HG03196 (cell line): ENCODE measurements around the gene PLEKHN1.
"Not testable (repeated sequence)": the region's sequence is repeated elsewhere in the genome, so short reads cannot be mapped to it uniquely, and the experiment has no call there.

Source experiments
- ATAC-seq: cut with Tn5 transposase; IDR thresholded peaks from one replicate; pipeline ENCODE4 v1.9.1; 2021; ENCODE audit not compliant: unreplicated experiment

The PLEKHN1 gene

GRCh38 chr1:991275-991674 lies 25.0 kb downstream of the PLEKHN1 start:
- ATAC-seq = not testable (repeated sequence)

GRCh38 chr1:991895-992294 lies 25.6 kb downstream of the PLEKHN1 start:
- ATAC-seq = no peak

GRCh38 chr1:992362-992761 lies 26.1 kb downstream of the PLEKHN1 start:
- no peak for ATAC-seq

GRCh38 chr1:993379-993995 lies 27.2 kb downstream of the PLEKHN1 start:
- ATAC-seq = no peak

DNA sequence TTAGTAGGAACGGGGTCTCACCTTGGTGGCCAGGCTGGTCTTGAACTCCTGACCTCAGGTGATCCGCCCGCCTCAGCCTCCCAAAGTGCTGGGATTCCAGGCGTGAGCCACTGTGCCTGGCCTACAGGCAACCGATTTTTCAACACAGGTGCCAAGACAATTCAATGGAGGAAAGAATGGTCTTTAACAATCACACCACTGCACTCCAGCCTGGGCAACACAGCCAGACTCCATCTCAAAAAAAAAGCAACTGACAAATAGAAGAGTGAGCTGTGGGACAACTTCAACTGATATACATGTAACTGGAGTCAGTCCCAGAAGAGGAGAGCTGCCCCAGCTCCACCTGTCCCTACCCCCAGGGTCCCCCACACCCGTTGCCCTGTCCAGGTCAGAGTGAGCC lies 28.3 kb downstream of the PLEKHN1 start:
- ATAC-seq = not testable (repeated sequence)

DNA sequence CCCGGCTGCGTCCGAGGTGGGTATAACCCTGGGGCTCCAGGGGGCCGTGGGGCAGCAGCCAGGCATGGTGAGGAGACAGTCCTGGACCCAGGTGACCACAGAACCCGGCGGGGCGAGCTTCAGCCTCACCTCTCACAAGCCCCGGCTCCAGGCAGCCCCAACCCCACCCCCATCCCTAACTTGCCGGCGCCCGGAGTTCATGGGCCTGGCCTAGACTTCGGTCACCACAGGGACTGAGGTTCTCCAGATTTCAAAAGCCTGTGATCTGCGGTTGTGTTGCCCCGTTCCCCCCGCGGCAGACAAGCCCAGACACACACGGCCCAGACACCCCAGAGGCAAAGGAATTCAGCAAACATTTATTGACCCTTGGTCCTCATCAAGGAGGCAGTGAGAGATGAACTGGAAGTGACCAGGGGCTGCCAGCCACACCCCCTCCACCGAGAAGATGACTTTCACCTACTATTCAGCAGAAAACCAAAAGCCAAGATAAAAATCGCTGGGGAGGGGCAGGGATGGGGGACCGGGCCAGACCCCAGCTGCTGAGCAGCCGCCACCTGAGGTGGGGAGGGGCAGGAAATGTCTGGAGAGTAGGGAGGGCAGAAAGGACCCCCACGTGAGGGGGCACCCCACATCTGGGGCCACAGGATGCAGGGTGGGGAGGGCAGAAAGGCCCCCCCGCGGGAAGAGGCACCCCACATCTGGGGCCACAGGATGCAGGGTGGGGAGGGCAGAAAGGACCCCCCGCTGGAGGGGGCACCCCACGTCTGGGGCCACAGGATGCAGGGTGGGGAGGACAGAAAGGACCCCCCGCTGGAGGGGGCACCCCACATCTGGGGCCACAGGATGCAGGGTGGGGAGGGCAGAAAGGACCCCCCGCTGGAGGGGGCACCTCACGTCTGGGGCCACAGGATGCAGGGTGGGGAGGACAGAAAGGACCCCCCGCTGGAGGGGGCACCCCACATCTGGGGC lies 29.7 kb downstream of the PLEKHN1 start:
- ATAC-seq = no peak

DNA sequence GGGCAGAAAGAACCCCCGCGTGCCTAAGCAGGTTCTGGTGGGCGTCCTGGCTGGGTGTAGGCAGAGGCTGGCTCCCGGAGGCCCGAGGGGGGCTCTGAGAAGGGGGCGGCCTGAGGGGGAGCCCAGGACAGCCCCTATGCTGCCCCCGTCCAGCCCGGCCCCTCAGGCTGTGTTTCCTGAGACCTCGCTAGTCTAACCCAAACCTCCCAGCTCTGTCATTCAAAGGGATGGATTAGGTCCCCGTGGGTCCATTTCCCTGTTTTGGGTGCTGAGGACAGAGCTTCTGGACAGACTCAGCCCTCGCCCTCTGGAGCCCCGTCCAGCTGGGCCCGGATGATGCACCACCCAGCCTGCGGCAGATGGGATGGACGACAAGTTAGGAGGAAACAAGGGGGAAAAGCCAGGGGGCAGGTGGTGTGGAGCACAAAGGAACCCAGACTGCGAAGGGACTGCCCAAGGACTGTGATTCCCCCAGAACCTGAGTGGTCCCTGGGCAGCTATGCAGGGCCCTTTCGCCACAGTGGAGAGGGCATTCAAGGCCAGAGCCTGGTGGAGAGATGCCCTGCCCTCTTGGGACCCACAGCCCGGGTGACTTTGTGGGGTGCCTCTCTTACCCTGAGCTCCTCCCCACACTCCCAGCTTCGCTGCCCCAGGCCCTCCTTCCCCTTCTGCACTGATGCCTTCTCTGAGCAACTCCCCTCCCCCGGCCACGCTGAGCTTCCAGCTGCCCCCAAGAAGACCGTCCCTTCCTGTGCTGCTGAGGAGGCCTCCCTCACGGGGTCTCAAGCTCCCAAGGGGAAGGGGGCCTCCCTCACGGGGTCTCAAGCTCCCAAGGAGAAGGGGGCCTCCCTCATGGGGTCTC lies 30.8 kb downstream of the PLEKHN1 start:
- ATAC-seq = no peak

DNA sequence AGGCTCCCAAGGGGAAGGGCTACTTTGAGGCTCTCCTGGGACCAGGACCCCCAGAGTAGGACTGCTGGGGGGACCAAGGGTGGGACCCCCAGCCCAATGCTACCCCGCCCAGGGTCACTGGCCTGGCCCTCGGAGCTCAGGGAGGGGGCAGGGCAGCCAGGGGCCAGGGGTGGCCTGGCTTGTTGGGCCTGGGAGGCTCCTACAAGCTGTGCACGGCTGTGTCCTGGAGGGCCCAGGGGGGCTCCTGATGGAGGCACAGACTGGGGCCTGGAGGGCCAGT lies 31.4 kb downstream of the PLEKHN1 start:
- ATAC-seq = no peak

DNA sequence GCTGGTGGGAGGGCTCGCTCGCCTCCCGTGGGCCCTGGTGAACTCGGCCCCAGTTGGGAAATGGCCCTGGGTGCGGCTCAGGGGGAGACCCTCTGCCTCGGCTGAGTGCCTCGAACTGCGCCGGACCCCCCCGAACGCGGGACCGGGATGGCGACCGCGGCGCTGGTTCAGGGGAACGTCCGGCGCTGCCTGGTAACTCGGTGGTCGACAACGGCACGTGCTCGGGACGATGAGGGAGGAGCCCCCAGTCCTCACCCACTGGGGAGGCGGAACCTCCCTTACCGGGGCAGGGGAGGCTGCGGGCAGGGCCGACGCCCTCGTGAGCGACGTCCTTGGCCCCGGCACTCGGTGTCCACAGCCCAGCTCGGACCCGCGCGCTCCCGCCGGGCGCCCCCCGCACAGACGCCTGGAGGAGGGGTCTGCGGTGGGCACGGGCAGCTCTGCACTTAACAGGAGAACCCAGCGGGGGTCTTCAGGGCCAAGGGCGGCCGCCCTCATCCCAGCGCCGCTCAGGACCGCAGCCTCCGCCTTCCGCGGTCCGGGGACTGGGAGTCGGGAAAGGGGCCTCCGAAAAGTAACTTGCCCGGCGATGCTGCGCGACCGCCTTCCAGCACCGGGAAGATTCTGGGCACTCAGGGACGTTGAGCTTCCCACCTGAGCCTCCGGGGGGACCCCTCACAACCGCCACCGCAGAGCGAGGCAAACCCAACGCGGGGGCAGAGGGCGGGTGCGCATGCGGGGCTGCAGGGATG lies 31.9 kb downstream of the PLEKHN1 start:
- ATAC-seq = no peak

- ATAC-seq = no peak
These were observed 32.4 kb downstream of the PLEKHN1 start for GRCh38 chr1:998745-998994.

DNA sequence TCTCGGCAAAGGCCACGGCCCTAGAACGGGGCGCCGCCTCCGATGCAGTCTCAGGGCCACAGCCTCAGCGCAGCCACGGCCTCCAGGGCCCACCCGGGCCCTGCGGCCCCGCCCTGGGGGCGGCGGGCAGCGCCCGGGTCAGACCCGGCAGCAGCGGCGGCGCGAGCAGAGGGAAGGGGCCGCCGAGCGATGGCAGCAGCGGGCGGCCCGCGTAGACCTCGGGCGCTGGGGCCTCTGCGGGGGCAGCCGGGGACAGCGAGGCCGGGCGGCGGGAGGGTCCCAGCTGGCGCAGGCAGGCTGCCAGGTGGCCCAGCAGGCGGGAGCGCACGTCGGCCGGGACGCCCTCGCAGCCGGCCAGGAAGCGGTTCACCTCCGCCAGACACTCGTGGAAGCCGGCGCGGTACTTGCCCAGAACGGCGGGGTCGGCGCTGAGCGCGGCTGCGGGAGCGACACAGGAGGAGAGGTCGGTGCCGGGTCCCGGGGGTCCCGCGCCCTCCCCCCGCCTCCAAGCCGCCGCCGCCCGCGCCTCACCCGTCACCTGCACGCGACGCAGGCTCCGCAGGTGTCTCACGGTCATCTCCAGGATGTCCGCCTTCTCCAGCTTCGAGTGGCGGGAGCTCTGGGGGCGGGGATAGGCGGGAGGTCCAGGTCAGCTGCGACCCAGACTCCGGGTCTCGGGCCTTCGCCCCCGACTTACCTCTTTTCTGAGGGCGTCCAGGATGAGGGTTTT lies 32.9 kb downstream of the PLEKHN1 start:
- peak; percentile 14 for ATAC-seq

GRCh38 chr1:999725-1000356 lies 33.6 kb downstream of the PLEKHN1 start, which contains the start of gene HES4:
Gene HES4, minus strand, starts transcription at chr1:1000097. Its CDS starts 124 bp downstream, at chr1:999973.
- ATAC-seq = peak; percentile 50

DNA sequence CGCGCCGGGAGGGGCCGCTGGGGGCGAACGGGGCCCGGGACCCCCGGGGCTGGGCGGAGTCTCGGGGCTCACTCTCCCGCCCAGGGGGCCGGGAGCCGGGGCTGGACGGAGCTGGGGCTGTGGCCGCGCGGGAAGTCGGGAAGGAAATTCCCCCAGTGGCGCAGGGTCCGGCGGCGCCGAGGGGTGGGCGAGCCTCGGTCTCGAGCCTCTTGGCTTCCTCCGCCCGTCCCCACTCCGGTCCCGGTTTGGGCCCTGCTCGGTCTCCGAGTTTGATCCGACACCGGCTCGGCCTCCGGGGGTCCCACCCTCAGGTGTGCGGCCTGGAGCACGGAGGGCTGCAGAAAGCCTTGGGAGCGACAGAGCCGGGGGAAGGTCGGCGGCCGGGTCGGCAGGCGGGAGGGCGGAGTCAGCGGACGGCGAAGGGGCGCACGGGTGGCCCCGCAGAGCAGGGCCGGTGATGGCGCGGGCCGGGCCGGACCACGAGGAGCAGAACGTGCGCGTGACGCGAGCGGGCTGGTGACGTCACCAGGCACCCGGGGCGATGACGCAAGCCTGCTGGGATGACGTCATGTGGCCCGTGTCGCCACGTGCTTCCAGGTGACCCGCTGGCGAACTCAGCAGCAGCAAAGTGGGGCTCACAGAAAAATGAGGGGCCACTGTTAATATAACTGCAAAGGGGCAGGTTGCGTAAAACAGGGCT lies 34.2 kb downstream of the PLEKHN1 start:
- ATAC-seq = peak; percentile 12

DNA sequence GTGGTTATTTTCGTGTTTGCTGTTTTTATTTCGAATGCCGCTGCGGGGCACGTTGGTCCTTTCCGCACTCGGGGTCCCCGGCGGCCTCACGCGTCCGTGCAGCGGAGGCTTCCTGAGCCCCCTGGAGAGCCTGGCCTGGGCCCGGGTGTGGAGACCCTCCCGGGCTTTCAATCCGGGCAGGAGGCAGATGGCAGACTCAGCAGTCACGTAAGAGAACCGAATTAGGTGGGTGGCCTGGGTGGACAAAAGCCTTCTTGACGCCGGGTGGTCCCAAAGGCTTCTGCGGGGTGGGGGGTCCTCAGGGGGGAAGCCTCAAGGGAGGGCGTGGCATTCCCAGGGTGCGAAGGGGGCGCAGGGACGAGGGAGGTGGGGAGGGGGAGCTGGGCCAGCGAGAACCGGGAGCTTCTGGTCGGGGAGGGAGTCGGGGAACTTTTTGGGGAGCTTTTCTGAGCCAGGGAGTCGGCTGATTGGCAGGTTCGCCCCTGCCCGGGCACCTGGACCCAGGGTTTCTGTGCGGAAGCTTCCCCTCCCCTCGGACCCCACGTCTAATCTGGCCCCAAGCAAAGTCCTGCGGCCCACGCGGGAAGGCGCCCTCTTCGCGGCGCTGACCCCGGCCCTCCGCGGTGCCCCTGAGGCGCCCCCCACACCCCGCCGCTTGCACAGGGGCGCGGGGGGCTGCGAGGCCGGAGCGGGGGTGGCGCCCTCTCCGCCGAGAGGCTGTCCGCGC lies 34.9 kb downstream of the PLEKHN1 start:
- ATAC-seq = no peak

DNA sequence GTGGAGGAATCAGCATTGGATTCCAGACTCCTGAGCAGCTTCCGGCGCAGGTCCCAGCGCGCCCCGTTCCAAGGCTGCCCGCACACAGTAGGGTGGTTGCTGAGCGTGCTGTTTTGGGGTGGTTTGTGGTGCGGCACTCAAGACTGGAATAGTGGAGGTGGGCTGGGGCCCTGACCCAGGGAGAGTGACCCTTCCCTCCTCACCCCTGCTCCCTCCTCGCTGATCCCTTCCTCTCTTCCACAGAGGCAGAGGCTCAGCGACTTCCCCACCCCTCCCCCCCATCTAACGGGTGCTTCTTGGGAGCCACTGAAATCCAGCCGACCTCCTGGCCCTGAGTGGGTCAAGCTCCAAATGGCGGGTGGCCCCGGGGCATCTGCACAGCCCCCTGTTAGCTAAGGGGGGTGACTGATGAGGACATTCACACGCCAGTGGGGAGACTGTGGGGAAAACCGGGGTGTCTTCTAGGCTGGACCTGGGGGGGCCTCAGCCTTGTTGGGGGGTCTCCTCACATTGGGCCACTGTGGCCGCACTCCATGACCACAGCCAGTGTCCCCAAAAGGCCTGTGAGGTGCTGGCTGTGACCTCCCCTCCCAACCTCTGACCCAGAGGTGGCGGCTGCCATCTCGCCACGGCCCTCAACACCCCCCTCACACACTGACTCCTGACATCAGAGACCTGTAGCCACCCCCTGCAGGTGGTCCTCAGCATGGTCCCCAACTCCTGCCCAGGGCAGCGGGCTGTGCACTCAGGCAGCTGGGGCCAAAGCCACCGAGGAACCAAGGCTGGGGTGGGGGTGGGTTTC lies 37.5 kb downstream of the PLEKHN1 start:
- no peak for ATAC-seq

- ATAC-seq = no peak
These were observed 38.1 kb downstream of the PLEKHN1 start for GRCh38 chr1:1004420-1004779.

DNA sequence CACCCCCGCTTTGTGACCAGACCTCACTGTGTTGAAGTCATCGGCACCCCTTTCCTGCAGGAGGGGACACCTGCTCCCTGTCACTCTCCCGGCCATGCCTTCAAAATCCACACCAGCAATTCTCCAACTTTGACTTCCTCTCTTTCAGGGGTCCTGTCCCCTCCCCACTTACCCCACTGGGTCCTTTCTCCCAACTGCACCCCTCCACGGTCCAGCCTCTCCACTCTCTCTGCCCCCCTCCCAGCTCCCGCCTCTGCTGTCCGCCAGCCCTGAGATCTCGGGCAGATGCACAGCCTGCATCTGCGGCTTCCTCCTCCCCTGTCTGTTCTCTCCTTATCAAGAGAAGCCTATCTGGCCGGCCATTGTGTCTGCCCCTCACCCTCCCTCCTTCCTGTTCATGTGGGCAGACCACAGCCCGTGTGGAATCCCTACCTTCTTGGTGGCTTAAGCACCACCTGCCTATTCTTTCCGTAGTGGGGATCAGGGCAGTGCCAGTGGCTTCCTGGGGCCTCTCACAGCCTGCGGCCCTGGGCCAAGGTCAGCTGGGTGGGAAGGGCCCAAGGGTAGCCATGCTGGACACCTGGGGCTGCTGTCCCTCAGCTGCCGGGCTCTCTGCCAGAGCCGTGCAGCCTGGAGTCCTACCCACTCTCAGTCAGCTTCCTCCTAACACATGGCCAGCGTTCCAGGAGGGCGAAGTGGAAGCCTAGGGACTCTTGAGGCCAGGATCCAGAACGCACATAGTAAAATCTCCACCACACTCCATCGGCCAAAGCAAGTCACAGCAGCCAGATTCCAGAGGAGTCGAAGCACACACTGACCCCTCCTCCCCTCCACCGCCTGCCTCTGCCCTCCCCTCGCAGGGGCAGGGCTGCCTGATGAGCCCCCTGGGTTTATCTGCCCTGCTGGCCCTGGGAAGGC lies 38.8 kb downstream of the PLEKHN1 start:
- no peak for ATAC-seq
